K562 (cell line): ENCODE data around the gene SFSWAP. TPM values are rescaled to one million over a fixed set of nuclear protein-coding genes. Genes with fewer than 3 reads are reported as not detected.

Source experiments
- ATAC-seq: fragments of 200-7000 bp; cut with Tn5 transposase; 3 replicates; pipeline ENCODE4 v1.9.1; 2020; ENCODE audit warnings: moderate library complexity
- BruUV-seq: library from RNA; stranded (reverse); fragments of 400-500 nt; replicated peaks from 2 replicates; lab custom pipeline; 2021; lab: Mats Ljungman, UMichigan
- CTCF ChIA-PET: fragments of 300-600 bp; formaldehyde crosslinking; extraction: SDS; loops from one replicate; lab custom pipeline; 2021; ENCODE audit warnings: low intra/inter-chr PET ratio; lab: Yijun Ruan, JAX
- POLR2A ChIA-PET: fragments of 300-600, 350-650 bp; sonication (Branson Sonifier 250); formaldehyde crosslinking; extraction: SDS; loops from one replicate; lab custom pipeline; 2021; ENCODE audit warnings: antibody characterized with exemption, inconsistent platforms; lab: Yijun Ruan, JAX
- DNase-seq, 4 experiments: peaks; one replicate each; pipeline versions ENCODE4 v3.0.0 to v3.0.0-alpha.2; 2011 to 2018; ENCODE audit warnings: low spot score in 3 of 4, mixed read lengths in 3 of 4; ENCODE audit errors: extremely low read depth in 1 of 4
- FAIRE-seq: peaks from 2 replicates; lab custom pipeline; 2011; peaks lifted over from hg19 to GRCh38; lab: Jason Lieb, UNC
- H2AFZ ChIP-seq: 2 replicates; pipeline ENCODE4 v1.6.0; 2011; ENCODE audit warnings: low read depth, low read length, control low read depth, inconsistent platforms
- H3K27ac ChIP-seq: fragments of 200-600 bp; 3 replicates; pipeline ENCODE4 v1.8.0; 2011; ENCODE audit warnings: low read depth, mild to moderate bottlenecking, control low read depth, inconsistent platforms, low read length, moderate library complexity, mixed read lengths; ENCODE audit errors: extremely low read depth
- H3K27me3 ChIP-seq, 2 experiments: fragments of 300-600 bp in 1 of 2; 2 replicates in 1 of 2; 3 replicates in 1 of 2; pipeline versions ENCODE4 v1.6.0 to v1.8.0; 2011; ENCODE audit warnings: inconsistent platforms in 2 of 2, low read length in 2 of 2, mild to moderate bottlenecking in 1 of 2, mixed read lengths in 1 of 2, moderate library complexity in 1 of 2; ENCODE audit not compliant: control insufficient read depth in 2 of 2, insufficient read depth in 2 of 2
- H3K36me3 ChIP-seq: fragments of 300-600 bp; 3 replicates; pipeline ENCODE4 v1.8.0; 2011; ENCODE audit warnings: mild to moderate bottlenecking, low read length, inconsistent platforms; ENCODE audit not compliant: control insufficient read depth, insufficient read depth
- H3K4me1 ChIP-seq, 2 experiments: fragments of 200-600 bp in 1 of 2; replicated peaks in 1 of 2; 2 replicates in 1 of 2; 3 replicates in 1 of 2; pipeline versions ENCODE4 v1.5.1 to v1.8.0; 2011; ENCODE audit warnings: inconsistent platforms in 2 of 2, low read length in 2 of 2, mild to moderate bottlenecking in 1 of 2, mixed read lengths in 1 of 2, moderate library complexity in 1 of 2; ENCODE audit not compliant: control insufficient read depth in 2 of 2, insufficient read depth in 2 of 2
- H3K4me2 ChIP-seq: 2 replicates; pipeline ENCODE4 v1.6.1; 2011; ENCODE audit warnings: low read length, control low read depth, inconsistent platforms, mixed read lengths; ENCODE audit not compliant: insufficient read depth
- H3K4me3 ChIP-seq: fragments of 200-600 bp; sonication (generic), shearing (Covaris generic); 2 replicates; pipeline ENCODE4 v1.5.1; 2016; ENCODE audit warnings: control low read depth, inconsistent platforms
- H3K79me2 ChIP-seq: fragments of 200-600 bp; 3 replicates; pipeline ENCODE4 v1.8.0; 2011; ENCODE audit warnings: low read length, inconsistent platforms; ENCODE audit not compliant: control insufficient read depth, insufficient read depth
- H3K9ac ChIP-seq, 2 experiments: 2 replicates each; pipeline versions ENCODE4 v1.6.0 to v1.6.1; 2011; ENCODE audit warnings: low read depth in 2 of 2, low read length in 2 of 2, control low read depth in 1 of 2, inconsistent platforms in 1 of 2, mild to moderate bottlenecking in 1 of 2, mixed read lengths in 1 of 2; ENCODE audit not compliant: insufficient read depth in 1 of 2
- H3K9me1 ChIP-seq: one replicate; pipeline ENCODE4 v1.6.0; 2011; ENCODE audit warnings: inconsistent platforms, mild to moderate bottlenecking, low read length, moderate library complexity; ENCODE audit not compliant: control insufficient read depth, insufficient read depth
- H3K9me3 ChIP-seq: replicated peaks from 2 replicates; pipeline ENCODE4 v1.5.1; 2011; ENCODE audit warnings: low read depth, low read length, inconsistent platforms; ENCODE audit not compliant: control insufficient read depth, insufficient read depth
- H4K20me1 ChIP-seq: replicated peaks from 2 replicates; pipeline ENCODE4 v1.6.1; 2011; ENCODE audit warnings: low read length, inconsistent platforms, mixed read lengths; ENCODE audit not compliant: control insufficient read depth, insufficient read depth
- BRF2 ChIP-seq: IDR thresholded peaks from 3 replicates; pipeline ENCODE4 v1.6.1; 2011; ENCODE audit warnings: borderline replicate concordance, mild to moderate bottlenecking; ENCODE audit not compliant: insufficient read length, insufficient read depth
- HBP1 ChIP-seq: fragments of 450-650 bp; formaldehyde crosslinking; IDR thresholded peaks from 2 replicates; pipeline ENCODE4 v1.4.0; 2022; ENCODE audit warnings: missing genetic modification characterization
- KDM1A ChIP-seq, 2 experiments: fragments of 450-650 bp; IDR thresholded peaks; 2 replicates each; pipeline ENCODE4 v1.6.1; 2016; ENCODE audit warnings: mild to moderate bottlenecking in 2 of 2
- MTA2 ChIP-seq: fragments of 450-650 bp; IDR thresholded peaks from 2 replicates; pipeline ENCODE4 v1.6.1; 2016; ENCODE audit warnings: low read depth
- PHB2 ChIP-seq: fragments of 450-650 bp; IDR thresholded peaks from 2 replicates; pipeline ENCODE4 v1.6.1; 2017; ENCODE audit warnings: low read depth
- RBM14 ChIP-seq: fragments of 200-400 bp; formaldehyde crosslinking; IDR thresholded peaks from 2 replicates; pipeline ENCODE4 v1.6.1; 2018; ENCODE audit warnings: low read depth, mild to moderate bottlenecking, low read length, moderate library complexity, borderline replicate concordance; ENCODE audit not compliant: insufficient read depth
- RCOR1 ChIP-seq, 2 experiments: IDR thresholded peaks; 2 replicates each; pipeline ENCODE4 v1.6.1; 2012; ENCODE audit warnings: low read depth in 2 of 2, low read length in 2 of 2, borderline replicate concordance in 1 of 2, improper control_type of control experiment in 1 of 2
- TAF9B ChIP-seq: fragments of 450-650 bp; IDR thresholded peaks from 2 replicates; pipeline ENCODE4 v1.6.1; 2018; ENCODE audit warnings: mild to moderate bottlenecking; ENCODE audit not compliant: partially characterized antibody
- ZNF282 ChIP-seq: sonication (generic); formaldehyde crosslinking; IDR thresholded peaks from 2 replicates; pipeline ENCODE4 v1.8.1; 2023; ENCODE audit warnings: missing genetic modification reagents
- WGBS: fragments of 100-300 bp; shearing (Covaris generic); methylation state at CpG from one replicate; pipeline ENCODE4 v1.1.6; 2016; ENCODE audit warnings: low coverage, mixed read lengths; ENCODE audit not compliant: insufficient coverage; ENCODE audit errors: missing lambda C conversion rate; 5-methylcytosine and 5-hydroxymethylcytosine counted together
- in situ Hi-C: fragments of 300-500 bp; cut with MboI; formaldehyde crosslinking; loops from 4 replicates; pipeline ENCODE4 v1.15.0; 2018; ENCODE audit warnings: inconsistent platforms, mixed read lengths
- intact Hi-C: fragments of 100-400 bp; cut with micrococcal nuclease; formaldehyde crosslinking; loops from 2 replicates; pipeline ENCODE4 v1.14.2; 2022
- polyA plus RNA-seq, 8 experiments: library from polyadenylated mRNA; depleted of rRNA in 4 of 8; stranded (reverse) in 5 of 8; unstranded in 3 of 8; fragments of >200 nt; fragmentation: Nextera tagmentation in 2 of 8; fragmentation: Illumina TruSeq in 1 of 8; extraction: Ambion mirVana in 2 of 8; extraction: Trizol in 1 of 8; gene quantifications; 2 replicates each; pipeline versions ENCODE4 v1.2.1 to v1.2.3, GENCODE V29; 2011 to 2014; ENCODE audit warnings: inconsistent platforms in 1 of 8, missing spikeins in 1 of 8
- total RNA-seq, 7 experiments: library from RNA; depleted of rRNA in 6 of 7; stranded (reverse); fragments of >200 nt in 6 of 7; fragmentation: Illumina TruSeq in 2 of 7; extraction: Trizol in 2 of 7; gene quantifications; 2 replicates each; pipeline versions ENCODE4 v1.2.1 to v1.2.3, GENCODE V29; 2011 to 2021; ENCODE audit warnings: low replicate concordance in 1 of 7
- TF ChIP-seq, protein P1 (sequence below): sonication (generic); formaldehyde crosslinking; IDR thresholded peaks from 2 replicates; pipeline ENCODE4 v1.8.0; 2022; ENCODE audit warnings: missing genetic modification reagents, mild to moderate bottlenecking, moderate library complexity, borderline replicate concordance

The SFSWAP gene
- total and polyA plus RNA-seq, 9 of the 15 experiments (the other 6 are each of a cell fraction or from before 2014, with no cell fraction given), result 2.4 to 60.4 (median 32.6) TPM

- H3K4me2 ChIP-seq, result no peak overlapping the region
- POLR2A ChIA-PET, result no interaction called here
- no peak overlapping the region for H3K9ac ChIP-seq
- H3K36me3 ChIP-seq, result no peaks in the 10 kb centered on the region
- intact Hi-C loops, result no loop called here
- H3K79me2 ChIP-seq, result no peaks in the 10 kb centered on the region
- in situ Hi-C loops, result no loop called here
- H2AFZ ChIP-seq, result no peak overlapping the region
- DNase-seq, result no peak
- H3K27me3 ChIP-seq, result no peaks in the 10 kb centered on the region
- no peak for FAIRE-seq
- H3K9me3 ChIP-seq, result no peaks in the 10 kb centered on the region
- BruUV-seq, result no TSS peak
- H4K20me1 ChIP-seq, result no peaks in the 10 kb centered on the region
- 64% methylated on average over 11 of the region's 15 CpGs for WGBS
- no peaks in the 10 kb centered on the region for H3K9me1 ChIP-seq
- peaks cover 0 to 30% of the 10 kb centered on the region in 2 experiments; a peak in 2 of 5 replicates for H3K4me1 ChIP-seq
- TF ChIP-seq ZNF282 (no peak), RCOR1 (IDR thresholded peaks at IDR 0.05; ENCODE audit: borderline replicate concordance in 1 of 2, low read depth in 2 of 2, low read length in 2 of 2) (0 out of 4 replicates have a peak, but pooled peaks of 1 of the 2 experiments have one; percentile 1), KDM1A (IDR thresholded peaks at IDR 0.05) (peak in 1 of 2 experiments; percentile 32; a peak in 1 of 4 replicates)
- TF ChIP-seq, protein P1, sequence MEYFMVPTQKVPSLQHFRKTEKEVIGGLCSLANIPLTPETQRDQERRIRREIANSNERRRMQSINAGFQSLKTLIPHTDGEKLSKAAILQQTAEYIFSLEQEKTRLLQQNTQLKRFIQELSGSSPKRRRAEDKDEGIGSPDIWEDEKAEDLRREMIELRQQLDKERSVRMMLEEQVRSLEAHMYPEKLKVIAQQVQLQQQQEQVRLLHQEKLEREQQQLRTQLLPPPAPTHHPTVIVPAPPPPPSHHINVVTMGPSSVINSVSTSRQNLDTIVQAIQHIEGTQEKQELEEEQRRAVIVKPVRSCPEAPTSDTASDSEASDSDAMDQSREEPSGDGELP (CRISPR knock-in tag), result no peak
- TF ChIP-seq, all 486 proteins: peak for 2
- no peak for ATAC-seq
- H3K27ac ChIP-seq, result no peak overlapping the region
- H3K4me3 ChIP-seq, result no peak overlapping the region
- CTCF ChIA-PET, result no interaction called here
Measured at GRCh38 chr12:131842169-131842568, 131.3 kb downstream of the SFSWAP start.

DNA sequence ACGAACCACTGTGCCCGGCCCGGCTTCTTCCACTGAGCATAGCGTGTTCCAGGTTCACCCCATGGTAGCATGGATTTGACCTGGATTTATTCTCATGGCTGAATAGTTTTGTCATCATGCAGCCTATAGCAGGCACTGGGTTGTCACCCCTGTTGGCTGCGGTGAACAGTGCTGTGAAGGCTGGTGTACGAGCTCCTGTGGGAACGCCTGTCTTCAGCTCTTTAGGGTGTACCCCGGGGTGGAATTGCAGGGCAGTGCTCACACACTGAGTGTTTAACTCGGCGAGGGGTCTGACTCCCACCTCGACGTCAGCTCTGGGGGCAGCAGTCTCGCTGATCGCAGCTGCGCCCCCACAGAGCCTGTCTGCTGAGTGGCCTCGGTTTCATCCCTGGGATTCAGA, 132.6 kb downstream of the SFSWAP start:
- Histone ChIP-seq H3K9me3 (no peaks in the 10 kb centered on the region), H3K9me1 (no peaks in the 10 kb centered on the region), H3K27me3 (no peaks in the 10 kb centered on the region), H3K4me3 (no peak overlapping the region), H3K4me2 (no peak overlapping the region), H3K27ac (no peak overlapping the region), H3K4me1 (peaks cover 0 to 30% of the 10 kb centered on the region in 2 experiments; a peak in 2 of 5 replicates), H4K20me1 (no peaks in the 10 kb centered on the region), H3K36me3 (no peaks in the 10 kb centered on the region), H3K9ac (peak overlapping the region in 1 of 2 experiments; percentile 45; a peak in 1 of 4 replicates), H3K79me2 (no peaks in the 10 kb centered on the region), H2AFZ (no peak overlapping the region)
- POLR2A ChIA-PET, result interaction anchor here (0.7 to 1.2 kb wide), 3 partner anchors 10 to 24 kb away, joined by 3 read pairs; no protein-coding TSS in a partner anchor
- BruUV-seq, result no TSS peak
- intact Hi-C loops (no loop called here), in situ Hi-C loops (no loop called here)
- CTCF ChIA-PET, result no interaction called here
- DNase-seq (no peak), ATAC-seq (no peak), FAIRE-seq (no peak)
- WGBS, result 68% methylated on average over 13 of the region's 16 CpGs
- TF ChIP-seq RBM14 (no peak), MTA2 (no peak), PHB2 (no peak), HBP1 (CRISPR knock-in tag) (no peak), TAF9B (no peak), BRF2 (no peak)
